Fibroblast of lung (primary cell): ENCODE results near the gene MNAT1. TPM values are rescaled to one million over a fixed set of nuclear protein-coding genes. Genes with fewer than 3 reads are reported as not detected.

Source experiments
- DNase-seq, 2 donors: peaks; one replicate each; pipeline versions ENCODE4 v3.0.0 to v3.0.0-alpha.2; 2010; ENCODE audit warnings: low read depth in 2 of 2
- H2AFZ ChIP-seq: 2 replicates; pipeline ENCODE4 v1.5.1; 2012; ENCODE audit warnings: low read length, control low read depth, inconsistent platforms
- H3K27ac ChIP-seq: 2 replicates; pipeline ENCODE4 v1.5.1; 2011; ENCODE audit warnings: low read length, control low read depth; ENCODE audit not compliant: insufficient read depth
- H3K27me3 ChIP-seq: 2 replicates; pipeline ENCODE4 v1.5.1; 2011; ENCODE audit warnings: mild to moderate bottlenecking, low read length; ENCODE audit not compliant: control insufficient read depth, insufficient read depth
- H3K36me3 ChIP-seq: 2 replicates; pipeline ENCODE4 v1.5.1; 2011; ENCODE audit warnings: low read length; ENCODE audit not compliant: control insufficient read depth, insufficient read depth
- H3K4me1 ChIP-seq: 2 replicates; pipeline ENCODE4 v1.5.1; 2011; ENCODE audit warnings: low read length; ENCODE audit not compliant: control insufficient read depth, insufficient read depth; ENCODE audit errors: extremely low read depth
- H3K4me2 ChIP-seq: 2 replicates; pipeline ENCODE4 v1.5.1; 2011; ENCODE audit warnings: low read length, control low read depth; ENCODE audit not compliant: insufficient read depth; ENCODE audit errors: extremely low read depth
- H3K4me3 ChIP-seq, 4 experiments: fragments of 200-600 bp in 1 of 4; sonication (generic) in 1 of 4; replicated peaks in 1 of 4; 2 replicates each; pipeline ENCODE4 v1.5.1; 2011 to 2016; ENCODE audit warnings: low read length in 4 of 4, low read depth in 3 of 4, mild to moderate bottlenecking in 3 of 4, control low read depth in 2 of 4, inconsistent platforms in 1 of 4, mixed read lengths in 1 of 4; ENCODE audit not compliant: insufficient read depth in 1 of 4; ENCODE audit errors: control extremely low read depth in 1 of 4
- H3K79me2 ChIP-seq: 2 replicates; pipeline ENCODE4 v1.5.1; 2012; ENCODE audit warnings: mild to moderate bottlenecking, low read length, inconsistent platforms; ENCODE audit not compliant: control insufficient read depth, insufficient read depth
- H3K9ac ChIP-seq: 2 replicates; pipeline ENCODE4 v1.5.1; 2011; ENCODE audit warnings: mild to moderate bottlenecking, low read length, control low read depth; ENCODE audit not compliant: insufficient read depth
- H3K9me3 ChIP-seq: 2 replicates; pipeline ENCODE4 v1.5.1; 2012; ENCODE audit warnings: low read depth, low read length; ENCODE audit not compliant: control insufficient read depth, insufficient read depth
- H4K20me1 ChIP-seq: 2 replicates; pipeline ENCODE4 v1.5.1; 2011; ENCODE audit warnings: low read length; ENCODE audit not compliant: control insufficient read depth, insufficient read depth; ENCODE audit errors: extremely low read depth
- CTCF ChIP-seq, 2 donors: IDR thresholded peaks in 1 of 2; conservative IDR thresholded peaks in 1 of 2; 1 replicate in 1 of 2; 2 replicates in 1 of 2; pipeline ENCODE4 v1.5.1; 2011 to 2012; ENCODE audit warnings: low read length in 2 of 2, control low read depth in 1 of 2, inconsistent platforms in 1 of 2, low read depth in 1 of 2, mild to moderate bottlenecking in 1 of 2
- EZH2 ChIP-seq: IDR thresholded peaks from 2 replicates; pipeline ENCODE4 v1.5.1; 2012; ENCODE audit warnings: low read length, control low read depth, mild to moderate bottlenecking; ENCODE audit errors: missing control alignments
- polyA plus RNA-seq, 2 donors: library from polyadenylated mRNA; depleted of rRNA in 1 of 2; stranded (reverse) in 1 of 2; unstranded in 1 of 2; fragments of >200 nt; gene quantifications; 2 replicates each; pipeline ENCODE4 v1.2.1, GENCODE V29; 2011 to 2012; ENCODE audit warnings: missing spikeins in 1 of 2
- total RNA-seq: library from RNA; depleted of rRNA; stranded (reverse); fragments of >200 nt; gene quantifications from 2 replicates; pipeline ENCODE4 v1.2.1, GENCODE V29; 2014

MNAT1 gene
- total and polyA plus RNA-seq, 2 donors (not counting 1 experiment from before 2014, with no cell fraction given): 48.2 to 58.5 TPM

GRCh38 chr14:60945984-60946383 lies 211.4 kb downstream of the MNAT1 start:
- Histone ChIP-seq H4K20me1 (no peaks in the 10 kb centered on the region), H3K9ac (no peak overlapping the region), H2AFZ (no peak overlapping the region), H3K9me3 (no peaks in the 10 kb centered on the region), H3K27me3 (no peaks in the 10 kb centered on the region), H3K27ac (no peak overlapping the region), H3K36me3 (no peaks in the 10 kb centered on the region), H3K79me2 (no peaks in the 10 kb centered on the region), H3K4me2 (no peak overlapping the region), H3K4me1 (no peaks in the 10 kb centered on the region), H3K4me3 (no peak overlapping the region)
- DNase-seq: peak in 1 of 2 donors; percentile 42
- no peak for TF ChIP-seq EZH2
- TF ChIP-seq CTCF (conservative IDR thresholded peaks at IDR 0.05 in 1 of 2, IDR thresholded peaks at IDR 0.05 in 1 of 2; ENCODE audit: low read depth in 1 of 2, low read length in 2 of 2): no peak

- Histone ChIP-seq H3K27me3 (no peaks in the 10 kb centered on the region), H3K9ac (no peak overlapping the region), H3K4me3 (no peak overlapping the region), H3K79me2 (no peaks in the 10 kb centered on the region), H3K4me2 (no peak overlapping the region), H2AFZ (no peak overlapping the region), H3K4me1 (no peaks in the 10 kb centered on the region), H3K9me3 (no peaks in the 10 kb centered on the region), H4K20me1 (no peaks in the 10 kb centered on the region), H3K27ac (no peak overlapping the region), H3K36me3 (no peaks in the 10 kb centered on the region)
- TF ChIP-seq CTCF (conservative IDR thresholded peaks at IDR 0.05 in 1 of 2, IDR thresholded peaks at IDR 0.05 in 1 of 2; ENCODE audit: low read depth in 1 of 2, low read length in 2 of 2) (no peak), EZH2 (no peak)
- DNase-seq: no peak
Observed at GRCh38 chr14:60946773-60947172, 212.2 kb downstream of the MNAT1 start.

GRCh38 chr14:60951776-60952435 lies 217.3 kb downstream of the MNAT1 start:
- Histone ChIP-seq H4K20me1 (no peaks in the 10 kb centered on the region), H3K4me3 (no peak overlapping the region), H3K9me3 (no peaks in the 10 kb centered on the region), H3K27ac (no peak overlapping the region), H3K36me3 (no peaks in the 10 kb centered on the region), H3K4me2 (no peak overlapping the region), H3K4me1 (no peaks in the 10 kb centered on the region), H3K27me3 (no peaks in the 10 kb centered on the region), H2AFZ (no peak overlapping the region), H3K9ac (no peak overlapping the region), H3K79me2 (no peaks in the 10 kb centered on the region)
- peak in 1 of 2 donors; percentile 66 for DNase-seq
- TF ChIP-seq CTCF (conservative IDR thresholded peaks at IDR 0.05 in 1 of 2, IDR thresholded peaks at IDR 0.05 in 1 of 2; ENCODE audit: low read depth in 1 of 2, low read length in 2 of 2) (no peak), EZH2 (no peak)
